IMR-90 (cell line): ENCODE results near the gene CMC2. TPM values are rescaled to one million over a fixed set of nuclear protein-coding genes. Genes with fewer than 3 reads are reported as not detected.

Experiments
- ATAC-seq: fragments of 200-7000 bp; cut with Tn5 transposase; 2 replicates; pipeline ENCODE4 v1.9.1; 2020; ENCODE audit warnings: low read depth, mild to moderate bottlenecking, moderate library complexity
- BruUV-seq: library from RNA; stranded (reverse); fragments of 400-500 nt; replicated peaks from 2 replicates; lab custom pipeline; 2021; lab: Mats Ljungman, UMichigan
- CTCF ChIA-PET: fragments of 300-600 bp; formaldehyde crosslinking; extraction: SDS; loops from one replicate; lab custom pipeline; 2021; ENCODE audit warnings: antibody characterized with exemption; lab: Yijun Ruan, JAX
- POLR2A ChIA-PET: fragments of 300-600 bp; sonication (Branson Sonifier 250); formaldehyde crosslinking; loops from one replicate; lab custom pipeline; 2022; ENCODE audit warnings: antibody characterized with exemption; ENCODE audit not compliant: unreplicated experiment; lab: Charles Lee
- DNase-seq: peaks from one replicate; pipeline ENCODE4 v3.0.0; 2013
- H2AFZ ChIP-seq: replicated peaks from 2 replicates; pipeline ENCODE3; 2013; ENCODE audit warnings: low read length, mild to moderate bottlenecking; ENCODE audit not compliant: poor library complexity
- H2AK5ac ChIP-seq: 2 replicates; pipeline ENCODE4 v1.6.1; 2013; ENCODE audit warnings: low read depth, low read length, inconsistent platforms
- H2AK9ac ChIP-seq: replicated peaks from 2 replicates; pipeline ENCODE3; 2013; ENCODE audit warnings: mild to moderate bottlenecking, low read depth, low read length, moderate library complexity; ENCODE audit not compliant: poor library complexity
- H2BK120ac ChIP-seq: 2 replicates; pipeline ENCODE4 v1.6.1; 2013; ENCODE audit warnings: low read depth, low read length, inconsistent platforms
- H2BK15ac ChIP-seq: 3 replicates; pipeline ENCODE4 v1.6.1; 2013; ENCODE audit warnings: low read depth, low read length, inconsistent platforms
- H2BK20ac ChIP-seq: 2 replicates; pipeline ENCODE4 v1.6.1; 2013; ENCODE audit warnings: low read depth, mild to moderate bottlenecking, inconsistent platforms, low read length, moderate library complexity
- H2BK5ac ChIP-seq: 2 replicates; pipeline ENCODE4 v1.6.1; 2013; ENCODE audit warnings: mild to moderate bottlenecking, low read depth, low read length, inconsistent platforms; ENCODE audit not compliant: poor library complexity, severe bottlenecking
- H3K14ac ChIP-seq: replicated peaks from 2 replicates; pipeline ENCODE4 v1.6.1; 2013; ENCODE audit warnings: low read depth, low read length, inconsistent platforms
- H3K18ac ChIP-seq: 2 replicates; pipeline ENCODE4 v1.6.1; 2013; ENCODE audit warnings: low read depth, low read length, control low read depth
- H3K23ac ChIP-seq: 2 replicates; pipeline ENCODE4 v1.6.1; 2013; ENCODE audit warnings: low read depth, low read length, inconsistent platforms
- H3K27ac ChIP-seq: 2 replicates; pipeline ENCODE4 v1.5.1; 2013; ENCODE audit warnings: mild to moderate bottlenecking, control low read depth, low read length; ENCODE audit not compliant: insufficient read depth
- H3K27me3 ChIP-seq: 2 replicates; pipeline ENCODE4 v1.6.1; 2013; ENCODE audit warnings: low read length; ENCODE audit not compliant: control insufficient read depth, insufficient read depth
- H3K36me3 ChIP-seq: 2 replicates; pipeline ENCODE4 v1.6.1; 2013; ENCODE audit warnings: low read length, mixed read lengths; ENCODE audit not compliant: control insufficient read depth, insufficient read depth
- H3K4ac ChIP-seq: 2 replicates; pipeline ENCODE4 v1.6.1; 2013; ENCODE audit warnings: low read depth, low read length, inconsistent platforms
- H3K4me1 ChIP-seq: 2 replicates; pipeline ENCODE4 v1.6.1; 2013; ENCODE audit warnings: low read length, mixed read lengths; ENCODE audit not compliant: control insufficient read depth, insufficient read depth
- H3K4me2 ChIP-seq: 2 replicates; pipeline ENCODE4 v1.6.1; 2013; ENCODE audit warnings: low read depth, mild to moderate bottlenecking, control low read depth, low read length, moderate library complexity
- H3K4me3 ChIP-seq: 2 replicates; pipeline ENCODE4 v1.5.1; 2013; ENCODE audit warnings: low read depth, mild to moderate bottlenecking, control low read depth, low read length, moderate library complexity; ENCODE audit not compliant: insufficient read depth
- H3K56ac ChIP-seq: 2 replicates; pipeline ENCODE4 v1.6.1; 2013; ENCODE audit warnings: low read length, inconsistent platforms; ENCODE audit not compliant: insufficient read depth; ENCODE audit errors: extremely low read depth
- H3K79me1 ChIP-seq, 2 experiments: 2 replicates each; pipeline ENCODE4 v1.6.1; 2013; ENCODE audit warnings: low read length in 2 of 2, inconsistent platforms in 1 of 2, low read depth in 1 of 2
- H3K9ac ChIP-seq: 2 replicates; pipeline ENCODE4 v1.6.1; 2013; ENCODE audit warnings: low read depth, low read length, control low read depth
- H3K9me1 ChIP-seq: 2 replicates; pipeline ENCODE4 v1.6.1; 2013; ENCODE audit warnings: low read length, inconsistent platforms; ENCODE audit not compliant: insufficient read depth
- H3K9me3 ChIP-seq: 2 replicates; pipeline ENCODE4 v1.6.1; 2013; ENCODE audit warnings: low read length; ENCODE audit not compliant: control insufficient read depth, insufficient read depth
- H4K20me1 ChIP-seq: 2 replicates; pipeline ENCODE4 v1.6.1; 2013; ENCODE audit warnings: low read length, inconsistent platforms; ENCODE audit not compliant: insufficient read depth
- H4K5ac ChIP-seq: 2 replicates; pipeline ENCODE4 v1.6.1; 2013; ENCODE audit warnings: mild to moderate bottlenecking, low read depth, low read length, control low read depth
- H4K8ac ChIP-seq, 2 experiments: 2 replicates each; pipeline ENCODE4 v1.6.1; 2013; ENCODE audit warnings: low read depth in 2 of 2, low read length in 2 of 2, control low read depth in 1 of 2, inconsistent platforms in 1 of 2
- H4K91ac ChIP-seq: 2 replicates; pipeline ENCODE4 v1.6.1; 2013; ENCODE audit warnings: low read depth, low read length, inconsistent platforms; ENCODE audit not compliant: insufficient read depth
- RAD21 ChIP-seq: IDR thresholded peaks from 2 replicates; pipeline ENCODE4 v1.6.1; 2012; ENCODE audit warnings: low read length, improper control_type of control experiment
- WGBS, 2 experiments: methylation state at CpG; one replicate each; pipeline versions ENCODE4 v1.1.5 to v1.1.7; 2013; ENCODE audit warnings: missing lambda C conversion rate in 2 of 2; ENCODE audit not compliant: insufficient read length in 1 of 2; ENCODE audit errors: extremely low coverage in 2 of 2; 5-methylcytosine and 5-hydroxymethylcytosine counted together
- dilution Hi-C: fragments of 300-500 bp; cut with HindIII; formaldehyde crosslinking; loops from one replicate; pipeline ENCODE4 v1.14.3; 2018; ENCODE audit warnings: low sequenced_read_pairs; ENCODE audit not compliant: unreplicated experiment
- in situ Hi-C: fragments of 300-500 bp; cut with MboI; formaldehyde crosslinking; loops from 3 replicates; pipeline ENCODE4 v1.14.3; 2019; ENCODE audit warnings: low sequenced_read_pairs, inconsistent platforms, mixed read lengths
- intact Hi-C: fragments of 100-400 bp; cut with micrococcal nuclease; formaldehyde crosslinking; loops from 2 replicates; pipeline ENCODE4 v1.10.0; 2022
- polyA plus RNA-seq, 3 experiments: library from polyadenylated mRNA; depleted of rRNA; stranded (reverse); fragments of >200 nt; gene quantifications; 2 replicates each; pipeline ENCODE4 v1.2.3, GENCODE V29; 2012; ENCODE audit warnings: low replicate concordance in 1 of 3
- total RNA-seq: library from RNA; depleted of rRNA; stranded (reverse); fragments of >200 nt; gene quantifications from 2 replicates; pipeline ENCODE4 v1.2.3, GENCODE V29; 2012

The CMC2 gene
- total and polyA plus RNA-seq, 2 of the 4 experiments (the other 2 are of a cell fraction) = 57.0 to 104 TPM

- Histone ChIP-seq H2BK120ac (no peak overlapping the region), H3K4ac (no peak overlapping the region), H3K56ac (no peak overlapping the region), H2BK15ac (no peak overlapping the region), H2BK5ac (no peak overlapping the region), H4K91ac (no peak overlapping the region), H3K27me3 (no peaks in the 10 kb centered on the region), H3K9ac (no peak overlapping the region), H2BK20ac (no peak overlapping the region), H4K8ac (no peak overlapping the region), H3K79me1 (peaks cover 35 to 38% of the 10 kb centered on the region in 2 experiments), H4K5ac (no peak overlapping the region), H3K4me3 (no peak overlapping the region), H4K20me1 (peaks cover 9% of the 10 kb centered on the region; the same call in 1 of the 2 replicates), H2AFZ (no peak overlapping the region), H3K14ac (no peak overlapping the region), H3K36me3 (peaks cover 26% of the 10 kb centered on the region), H3K4me2 (no peak overlapping the region), H3K9me3 (no peaks in the 10 kb centered on the region), H3K4me1 (peaks cover 2% of the 10 kb centered on the region; the same call in 1 of the 2 replicates), H3K27ac (no peak overlapping the region), H2AK9ac (no peak overlapping the region), H3K18ac (no peak overlapping the region), H3K9me1 (peaks cover 16% of the 10 kb centered on the region; the same call in 1 of the 2 replicates), H2AK5ac (no peak overlapping the region), H3K23ac (no peak overlapping the region)
- ATAC-seq (no peak), DNase-seq (no peak)
- ChIA-PET POLR2A (no interaction called here), CTCF (no interaction called here)
- intact Hi-C loops = no loop called here
- TF ChIP-seq RAD21 = no peak
- no CpG with 5 or more reads among the region's 2 CpGs for WGBS, 2 experiments
- dilution Hi-C loops = no loop called here
- in situ Hi-C loops = loop anchor here (25.0 kb wide), 1 partner anchor 697 kb away; no protein-coding TSS in a partner anchor
- BruUV-seq = no TSS peak
These were observed 33.4 kb upstream of the CMC2 start for GRCh38 chr16:81040131-81040530.
